Measurements from ENCODE around the gene FBXO47.

GRCh38 chr17:39008633-39009032 is 41.4 kb upstream of the FBXO47 start:
- TF ChIP-seq CTCF (conservative IDR thresholded peaks at IDR 0.05) (no peak), ZFX (IDR thresholded peaks at IDR 0.05) (no peak)
